ENCODE measurements around the gene RANBP3L. TPM values are rescaled to one million over a fixed set of nuclear protein-coding genes. Genes with fewer than 3 reads are reported as not detected.

RANBP3L gene
- total and polyA plus RNA-seq, 9 donors, result 0.17 to 3.1 (median 0.94) TPM

- Histone ChIP-seq H3K9me3 (no peaks in the 10 kb centered on the region), H3K4me1 (ENCODE audit: insufficient read depth) (peaks cover 10% of the 10 kb centered on the region), H3K36me3 (no peaks in the 10 kb centered on the region), H3K27me3 (no peaks in the 10 kb centered on the region), H3K4me3 (peak overlapping the region; percentile 59), H3K27ac (peak overlapping the region in 1 of 2 donors; percentile 99)
- intact Hi-C loops (cut with DNase I), result loop anchor here in 3 of 4 donors (10.0 kb wide), 2 partner anchors 65 to 155 kb away; partner anchors contain the start of gene RANBP3L (in 2 of the 3)
- no peak for DNase-seq
- TF ChIP-seq CTCF (IDR thresholded peaks at IDR 0.05) (no peak), POLR2A (IDR thresholded peaks at IDR 0.05) (no peak), EP300 (IDR thresholded peaks at IDR 0.05) (no peak)
- 16 to 22% (median 17%) methylated on average over 4 of the region's 4 CpGs for WGBS, 3 donors
These were observed 62.1 kb downstream of the RANBP3L start for GRCh38 chr5:36239370-36240293.

- no peaks in the 10 kb centered on the region for H3K9me3 ChIP-seq
- H3K27ac ChIP-seq, result peak overlapping the region in 1 of 2 donors; percentile 99
- no peak for TF ChIP-seq CTCF (IDR thresholded peaks at IDR 0.05)
- TF ChIP-seq EP300 (IDR thresholded peaks at IDR 0.05), result no peak
- no peak for TF ChIP-seq POLR2A (IDR thresholded peaks at IDR 0.05)
- H3K4me3 ChIP-seq, result no peak overlapping the region
- intact Hi-C loops (cut with DNase I), result no loop called here
- no peak for DNase-seq
- peaks cover 10% of the 10 kb centered on the region for H3K4me1 ChIP-seq (ENCODE audit: insufficient read depth)
- no peaks in the 10 kb centered on the region for H3K36me3 ChIP-seq
- WGBS, 3 donors, result 49 to 56% (median 55%) methylated on average over 2 of the region's 2 CpGs
- no peaks in the 10 kb centered on the region for H3K27me3 ChIP-seq
These were observed 63.0 kb downstream of the RANBP3L start for GRCh38 chr5:36238502-36239295.

GRCh38 chr5:36237751-36238150 lies 64.0 kb downstream of the RANBP3L start:
- peaks cover 8% of the 10 kb centered on the region for H3K4me1 ChIP-seq (ENCODE audit: insufficient read depth)
- TF ChIP-seq POLR2A (IDR thresholded peaks at IDR 0.05), result no peak
- no peak for TF ChIP-seq EP300 (IDR thresholded peaks at IDR 0.05)
- no peak for TF ChIP-seq CTCF (IDR thresholded peaks at IDR 0.05)

GRCh38 chr5:36236801-36237200 lies 64.9 kb downstream of the RANBP3L start:
- intact Hi-C loops (cut with DNase I), result no loop called here
- no peaks in the 10 kb centered on the region for H3K9me3 ChIP-seq
- no peak overlapping the region for H3K27ac ChIP-seq
- peaks cover 6% of the 10 kb centered on the region for H3K4me1 ChIP-seq (ENCODE audit: insufficient read depth)
- no peak for TF ChIP-seq CTCF (IDR thresholded peaks at IDR 0.05)
- TF ChIP-seq EP300 (IDR thresholded peaks at IDR 0.05), result no peak
- no peak for TF ChIP-seq POLR2A (IDR thresholded peaks at IDR 0.05)
- H3K27me3 ChIP-seq, result no peaks in the 10 kb centered on the region
- DNase-seq, result no peak
- H3K36me3 ChIP-seq, result no peaks in the 10 kb centered on the region
- no peak overlapping the region for H3K4me3 ChIP-seq

More at GRCh38 chr5:36237751-36238150, 64.0 kb downstream of the RANBP3L start:
- no peak overlapping the region for H3K27ac ChIP-seq
- intact Hi-C loops (cut with DNase I), result no loop called here
- H3K9me3 ChIP-seq, result no peaks in the 10 kb centered on the region
- whole genome bisulfite sequencing, 3 donors, result 91 to 98% (median 93%) methylated on average over 2 of the region's 2 CpGs
- no peak overlapping the region for H3K4me3 ChIP-seq
- H3K36me3 ChIP-seq, result no peaks in the 10 kb centered on the region
- no peak for DNase-seq
- H3K27me3 ChIP-seq, result no peaks in the 10 kb centered on the region
